ENCODE results near the gene SH3PXD2A. TPM values are rescaled to one million over a fixed set of nuclear protein-coding genes. Genes with fewer than 3 reads are reported as not detected.

SH3PXD2A gene
- total RNA-seq, 1 donor from 2014 or later = 2.3 TPM

DNA sequence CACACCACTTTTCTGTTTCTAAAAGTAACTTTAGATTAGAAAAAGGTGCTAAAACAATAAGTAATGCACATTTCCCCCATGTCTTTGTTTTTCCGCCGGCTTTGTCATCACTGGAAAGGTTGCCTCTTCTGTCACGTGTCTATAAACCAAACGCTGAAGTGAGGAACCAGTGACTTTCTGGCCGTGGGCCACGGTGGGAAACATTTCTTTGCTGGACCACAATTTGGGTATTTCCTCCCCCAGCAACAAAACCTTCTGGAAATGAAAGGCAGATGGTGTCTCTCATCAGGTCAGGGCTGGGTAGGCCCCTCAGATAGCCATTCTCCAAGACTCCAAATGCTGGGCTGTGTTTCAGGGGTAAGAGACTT lies 174.5 kb downstream of the SH3PXD2A start:
- Histone ChIP-seq H3K9me3 (ENCODE audit: low read depth) (no peaks in the 10 kb centered on the region), H4K20me1 (ENCODE audit: low read depth) (no peaks in the 10 kb centered on the region)

DNA sequence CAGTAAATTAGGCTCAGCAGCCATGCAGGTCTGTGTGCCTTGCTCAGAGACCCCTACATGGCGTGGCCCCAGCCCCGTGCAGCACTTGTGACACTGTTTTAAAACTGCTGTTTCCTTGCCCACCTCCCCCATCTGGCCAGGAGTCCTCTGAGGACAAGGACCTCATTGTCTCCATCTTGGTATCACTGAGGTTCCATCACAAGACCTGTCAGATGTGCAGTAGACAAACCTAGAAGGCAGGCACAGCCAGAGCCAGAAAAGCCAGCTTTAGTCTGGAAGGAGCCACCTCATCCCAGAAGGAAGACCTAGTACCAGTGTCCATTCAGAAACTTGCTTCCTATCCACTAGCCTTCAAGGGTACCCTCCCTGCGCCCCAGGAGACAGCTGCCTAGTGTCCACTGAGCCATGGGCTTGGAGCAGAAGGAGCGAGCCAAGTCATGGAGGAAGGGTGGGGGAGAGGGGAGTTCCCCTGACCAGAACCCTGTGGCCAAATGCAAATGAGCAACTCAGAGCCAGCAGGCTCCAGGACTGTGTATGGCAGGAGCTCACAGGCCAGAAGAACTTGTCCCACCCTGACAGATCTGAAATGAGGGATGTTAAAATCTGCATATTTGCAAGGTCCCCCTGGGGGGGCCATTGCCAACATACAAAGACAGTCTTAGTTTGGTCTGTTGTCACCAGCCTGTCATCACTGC lies 176.1 kb downstream of the SH3PXD2A start:
- peaks cover 29% of the 10 kb centered on the region for H3K4me1 Mint-ChIP-seq
- DNase-seq (ENCODE audit: low spot score) = no peak
- Histone ChIP-seq H3K9me3 (ENCODE audit: low read depth) (no peaks in the 10 kb centered on the region), H2AFZ (replicated peaks) (no peak overlapping the region), H3K79me2 (ENCODE audit: low read depth) (no peaks in the 10 kb centered on the region), H3K27me3 (no peaks in the 10 kb centered on the region), H3K4me3 (no peak overlapping the region), H3K4me2 (no peak overlapping the region), H3F3A (ENCODE audit: low read depth) (peaks cover 2% of the 10 kb centered on the region), H3K36me3 (no peaks in the 10 kb centered on the region), H4K20me1 (ENCODE audit: low read depth) (no peaks in the 10 kb centered on the region), H3K9ac (no peak overlapping the region), H3K4me1 (peaks cover 25% of the 10 kb centered on the region), H3K27ac (no peak overlapping the region)
- no peak overlapping the region for H3K27ac Mint-ChIP-seq
- no peaks in the 10 kb centered on the region for H3K36me3 Mint-ChIP-seq
- TF ChIP-seq EZH2phosphoT487 (IDR thresholded peaks at IDR 0.05) (no peak), EZH2 (IDR thresholded peaks at IDR 0.05) (no peak), CTCF (IDR thresholded peaks at IDR 0.05) (no peak)
- no peaks in the 10 kb centered on the region for H3K9me3 Mint-ChIP-seq
- peaks cover 1% of the 10 kb centered on the region for H3K27me3 Mint-ChIP-seq (ENCODE audit: insufficient read depth, low read depth)
- H3K4me3 Mint-ChIP-seq = no peak overlapping the region

More for the DNA sequence above, 174.5 kb downstream of the SH3PXD2A start:
- peaks cover 29% of the 10 kb centered on the region for H3K4me1 Mint-ChIP-seq
- H3F3A ChIP-seq (ENCODE audit: low read depth) = peaks cover 8% of the 10 kb centered on the region
- no peak overlapping the region for H3K27ac ChIP-seq
- no peaks in the 10 kb centered on the region for H3K9me3 Mint-ChIP-seq
- peaks cover 3% of the 10 kb centered on the region for H3K27me3 Mint-ChIP-seq (ENCODE audit: insufficient read depth, low read depth)
- peaks cover 27% of the 10 kb centered on the region for H3K4me1 ChIP-seq
- no peak for DNase-seq (ENCODE audit: low spot score)
- no peak overlapping the region for H3K27ac Mint-ChIP-seq
- no peaks in the 10 kb centered on the region for H3K36me3 ChIP-seq
- no peak overlapping the region for H2AFZ ChIP-seq (replicated peaks)
- no peak for TF ChIP-seq EZH2 (IDR thresholded peaks at IDR 0.05)
- no peak for TF ChIP-seq EZH2phosphoT487 (IDR thresholded peaks at IDR 0.05)
- no peak for TF ChIP-seq CTCF (IDR thresholded peaks at IDR 0.05)
- H3K4me3 ChIP-seq = no peak overlapping the region
- H3K9ac ChIP-seq = no peak overlapping the region
- H3K36me3 Mint-ChIP-seq = no peaks in the 10 kb centered on the region
- H3K79me2 ChIP-seq (ENCODE audit: low read depth) = no peaks in the 10 kb centered on the region
- H3K4me2 ChIP-seq = no peak overlapping the region
- H3K27me3 ChIP-seq = no peaks in the 10 kb centered on the region
- H3K4me3 Mint-ChIP-seq = no peak overlapping the region

DNA sequence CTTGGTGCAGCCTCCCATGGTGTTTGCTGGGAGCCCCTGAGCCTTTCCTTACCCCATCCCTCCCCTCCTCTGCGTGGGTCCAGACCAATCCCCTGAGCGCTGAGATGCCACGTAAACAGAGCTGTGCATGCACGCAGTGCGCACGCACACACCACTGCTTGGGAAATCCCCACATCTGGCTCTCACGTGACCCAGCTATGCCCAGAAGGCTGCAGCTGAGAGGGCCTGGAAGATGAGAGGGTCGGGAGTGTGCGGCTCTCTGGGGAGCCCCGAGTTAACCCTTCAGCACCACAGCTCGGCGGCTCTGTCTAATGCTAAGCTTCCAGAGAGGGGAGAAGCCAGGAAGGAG lies 177.2 kb downstream of the SH3PXD2A start:
- Histone ChIP-seq H3K79me2 (ENCODE audit: low read depth) (no peaks in the 10 kb centered on the region), H3K9me3 (ENCODE audit: low read depth) (no peaks in the 10 kb centered on the region), H3K9ac (no peak overlapping the region), H3F3A (ENCODE audit: low read depth) (no peaks in the 10 kb centered on the region), H3K27me3 (no peaks in the 10 kb centered on the region), H3K4me2 (no peak overlapping the region), H3K27ac (no peak overlapping the region), H3K36me3 (no peaks in the 10 kb centered on the region), H3K4me1 (peaks cover 20% of the 10 kb centered on the region), H4K20me1 (ENCODE audit: low read depth) (no peaks in the 10 kb centered on the region), H2AFZ (replicated peaks) (no peak overlapping the region), H3K4me3 (no peak overlapping the region)
- no peaks in the 10 kb centered on the region for H3K9me3 Mint-ChIP-seq
- peaks cover 2% of the 10 kb centered on the region for H3K27me3 Mint-ChIP-seq (ENCODE audit: insufficient read depth, low read depth)
- no peaks in the 10 kb centered on the region for H3K36me3 Mint-ChIP-seq
- DNase-seq (ENCODE audit: low spot score) = peak; percentile 55
- no peak overlapping the region for H3K27ac Mint-ChIP-seq
- no peak for TF ChIP-seq CTCF (IDR thresholded peaks at IDR 0.05)
- TF ChIP-seq EZH2phosphoT487 (IDR thresholded peaks at IDR 0.05) = no peak
- TF ChIP-seq EZH2 (IDR thresholded peaks at IDR 0.05) = no peak
- H3K4me3 Mint-ChIP-seq = no peak overlapping the region
- peaks cover 29% of the 10 kb centered on the region for H3K4me1 Mint-ChIP-seq

Data from neural progenitor cell (in vitro differentiated cells).